T-helper 2 cell (primary cell): Measurements from ENCODE around the gene PTPRF.
"Not testable (repeated sequence)": the region's sequence is repeated elsewhere in the genome, so short reads cannot be mapped to it uniquely, and the experiment has no call there.

ENCODE experiments used
- DNase-seq, 5 experiments: peaks; one replicate each; pipeline versions ENCODE4 v3.0.0 to v3.0.0-alpha.2; 2012 to 2022

PTPRF gene

DNA sequence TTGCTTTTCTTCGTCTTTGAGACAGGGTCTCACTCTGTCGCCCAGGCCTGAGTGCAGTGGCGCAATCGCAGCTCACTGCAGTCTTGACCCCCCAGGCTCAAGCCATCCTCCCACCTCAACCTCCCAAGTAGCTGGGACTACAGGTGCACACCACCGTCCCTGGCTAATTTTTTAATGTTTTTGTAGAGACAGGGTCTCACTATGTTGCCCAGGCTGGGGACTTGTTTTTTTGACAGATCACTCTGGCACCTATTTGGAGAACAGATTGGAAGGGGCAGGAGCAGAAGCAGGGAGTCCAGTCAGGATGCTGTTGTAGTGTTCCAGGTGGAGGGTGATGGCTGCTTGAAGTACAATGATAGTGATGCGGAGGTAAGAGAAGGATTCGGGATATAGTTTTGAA is 106.6 kb downstream of the PTPRF start:
- no peak for DNase-seq

- not testable (repeated sequence) for DNase-seq
These were observed 107.7 kb downstream of the PTPRF start for GRCh38 chr1:43638381-43638780.

- no peak for DNase-seq
These were observed 109.5 kb downstream of the PTPRF start for GRCh38 chr1:43639976-43640794.

DNA sequence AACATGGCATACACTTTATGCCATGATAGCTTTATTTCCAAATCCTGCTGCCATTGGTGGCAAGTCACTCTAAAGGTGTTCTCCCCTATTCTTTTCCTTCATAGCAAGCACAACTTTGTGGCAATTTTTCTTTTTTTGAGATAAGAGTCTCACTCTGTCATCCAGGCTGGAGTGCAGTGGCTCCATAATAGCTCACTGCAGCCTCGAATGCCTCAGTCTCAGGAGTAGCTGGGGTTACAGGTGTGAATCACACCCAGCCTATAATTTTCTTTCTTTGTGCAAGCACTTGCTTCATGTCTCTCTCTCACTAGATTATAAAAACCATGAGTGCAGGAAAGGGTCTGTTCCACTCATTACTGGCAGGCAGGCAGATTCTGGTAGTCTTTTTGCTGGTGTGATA is 113.9 kb downstream of the PTPRF start:
- no peak for DNase-seq

GRCh38 chr1:43645461-43645860 is 114.8 kb downstream of the PTPRF start:
- no peak for DNase-seq

GRCh38 chr1:43647331-43647730 is 116.6 kb downstream of the PTPRF start:
- not testable (repeated sequence) for DNase-seq

GRCh38 chr1:43648221-43648847 is 117.7 kb downstream of the PTPRF start:
- DNase-seq = peak in 1 of 5 experiments; percentile 42

DNA sequence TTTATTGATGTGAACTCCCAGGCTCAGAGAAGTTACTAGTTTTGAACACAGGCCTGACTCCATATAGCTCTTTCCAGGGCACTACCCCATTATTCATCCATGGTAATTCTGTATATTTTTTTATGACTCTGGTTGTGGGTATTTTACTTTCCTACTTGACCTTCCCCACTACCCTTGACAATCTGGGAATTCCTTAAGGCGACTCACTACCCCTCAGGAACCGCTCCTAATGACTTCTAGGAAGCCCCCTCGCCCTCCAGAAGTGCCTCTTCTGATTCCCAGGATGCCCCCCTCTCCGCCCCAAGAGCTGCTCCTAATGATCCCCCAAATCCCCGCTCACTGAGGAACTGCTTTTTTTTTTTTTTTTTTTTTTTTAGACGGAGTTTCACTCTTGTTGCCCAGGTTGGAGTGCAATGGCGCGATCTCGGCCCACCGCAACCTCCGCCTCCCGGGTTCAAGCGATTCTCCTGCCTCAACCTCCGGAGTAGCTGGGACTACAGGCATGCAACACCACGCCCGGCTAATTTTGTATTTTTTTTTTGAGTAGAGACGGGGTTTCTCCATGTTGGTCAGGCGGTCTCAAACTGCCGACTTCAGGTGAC is 118.3 kb downstream of the PTPRF start:
- no peak for DNase-seq

GRCh38 chr1:43650310-43651085 is 119.8 kb downstream of the PTPRF start:
- DNase-seq = peak; percentile 68 to 97 (median 87)

GRCh38 chr1:43651188-43651587 is 120.5 kb downstream of the PTPRF start:
- DNase-seq = no peak

- DNase-seq = no peak
These were observed 121.2 kb downstream of the PTPRF start for GRCh38 chr1:43651902-43652301.

- DNase-seq = peak in 1 of 5 experiments; percentile 61
These were observed 122.7 kb downstream of the PTPRF start for GRCh38 chr1:43653339-43653738.

DNA sequence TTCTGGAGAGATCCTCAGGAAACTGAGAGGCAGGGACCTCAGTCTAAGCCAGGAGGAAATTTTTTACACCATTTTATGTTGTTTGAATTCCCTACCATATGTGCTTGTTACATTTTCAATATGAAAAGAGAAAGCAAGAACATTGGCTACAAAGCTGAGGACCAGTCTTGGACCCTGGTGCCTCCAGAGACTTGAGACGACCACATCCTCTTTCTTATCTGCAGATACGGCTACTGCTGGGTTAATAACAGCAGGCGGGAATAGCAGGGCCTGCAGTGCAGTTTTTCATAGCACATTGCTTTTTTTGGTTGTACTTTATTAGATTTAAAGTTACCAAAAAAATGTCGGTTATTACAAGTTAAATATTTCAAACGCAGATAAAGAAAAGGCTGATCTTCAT is 123.2 kb downstream of the PTPRF start:
- DNase-seq = no peak

GRCh38 chr1:43655953-43656352 is 125.3 kb downstream of the PTPRF start:
- no peak for DNase-seq

GRCh38 chr1:43659212-43660166 is 128.8 kb downstream of the PTPRF start:
- DNase-seq = no peak

DNA sequence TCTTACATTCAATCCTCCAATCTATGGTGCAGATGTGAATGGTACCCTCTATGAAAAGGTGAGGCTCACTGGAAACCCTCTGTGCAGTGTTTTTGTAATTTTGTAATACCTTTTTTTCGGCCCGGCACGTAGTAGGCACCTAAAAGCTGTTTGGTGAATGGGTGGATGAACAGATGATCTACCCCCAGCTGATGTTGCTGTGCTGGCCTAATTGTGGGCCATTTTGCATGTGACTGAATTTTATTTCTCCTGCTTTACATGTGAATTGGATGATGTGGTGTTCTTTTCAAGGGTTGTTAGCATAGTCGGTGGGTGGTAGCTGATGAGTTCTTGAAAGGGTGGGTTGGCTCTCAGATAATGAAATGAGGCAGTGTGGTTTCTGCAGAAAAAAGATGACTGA is 129.7 kb downstream of the PTPRF start:
- DNase-seq = no peak

DNA sequence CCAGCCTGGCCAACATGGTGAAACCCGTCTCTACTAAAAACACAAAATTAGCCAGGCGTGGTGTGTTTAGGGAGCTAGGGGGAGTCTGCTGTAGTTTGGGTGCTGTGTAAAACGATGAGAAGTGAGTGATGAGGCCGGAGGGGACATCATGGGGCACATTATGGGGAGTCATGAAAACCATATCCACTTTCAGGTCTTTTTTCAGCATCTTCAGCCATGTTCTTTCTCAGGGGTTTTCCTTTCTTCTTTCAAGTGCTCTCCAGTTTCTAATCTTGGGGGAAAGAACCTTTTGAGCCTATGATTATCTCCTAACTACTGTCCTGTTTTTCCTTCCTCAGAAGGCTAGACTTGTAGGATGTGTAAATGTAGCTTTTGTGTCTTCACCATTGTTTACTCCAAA is 133.7 kb downstream of the PTPRF start:
- no peak for DNase-seq

GRCh38 chr1:43666608-43667007 is 135.9 kb downstream of the PTPRF start:
- no peak for DNase-seq

DNA sequence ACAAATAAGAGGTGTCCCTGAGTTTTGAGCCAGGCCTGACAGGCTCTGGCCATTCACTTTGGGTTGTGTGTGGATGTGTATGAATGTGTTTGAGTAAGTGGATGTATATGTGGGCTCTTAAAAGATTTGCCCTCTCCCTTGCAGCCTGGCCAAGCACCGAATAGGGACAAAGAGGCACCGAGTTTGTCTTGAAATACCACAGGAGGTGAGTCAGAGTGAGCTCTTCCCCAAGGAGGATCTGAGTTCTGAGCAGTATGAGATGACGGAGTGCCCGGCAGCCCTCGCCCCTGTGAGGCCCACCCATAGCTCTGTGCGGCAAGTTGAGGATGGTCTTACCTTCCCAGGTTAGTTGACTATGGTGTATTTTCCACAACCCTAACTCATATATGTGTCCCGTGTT is 138.3 kb downstream of the PTPRF start:
- no peak for DNase-seq

GRCh38 chr1:43669878-43670277 is 139.2 kb downstream of the PTPRF start:
- no peak for DNase-seq

DNA sequence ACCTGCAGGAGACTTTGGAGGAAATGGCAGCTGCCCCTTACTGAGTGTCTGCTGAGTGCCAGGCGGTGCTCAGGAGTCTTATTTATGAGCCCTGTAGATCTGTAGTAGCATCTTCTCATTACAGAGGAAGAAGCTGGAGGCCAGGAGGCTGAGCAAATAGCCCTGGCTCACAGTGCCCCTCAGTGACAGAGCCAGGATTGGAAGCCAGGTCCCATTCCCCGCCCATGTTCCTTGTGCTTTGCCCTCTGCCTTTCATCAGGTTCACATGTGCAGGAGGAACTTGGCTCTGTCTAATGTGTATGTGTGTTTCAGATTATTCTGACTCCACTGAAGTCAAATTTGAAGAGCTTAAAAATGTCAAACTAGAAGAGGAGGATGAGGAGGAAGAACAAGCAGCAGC is 140.5 kb downstream of the PTPRF start:
- DNase-seq = no peak
